Measurements from ENCODE around the gene FTH1.
"Not testable (repeated sequence)": the region's sequence is repeated elsewhere in the genome, so short reads cannot be mapped to it uniquely, and the experiment has no call there.

Gene FTH1

DNA sequence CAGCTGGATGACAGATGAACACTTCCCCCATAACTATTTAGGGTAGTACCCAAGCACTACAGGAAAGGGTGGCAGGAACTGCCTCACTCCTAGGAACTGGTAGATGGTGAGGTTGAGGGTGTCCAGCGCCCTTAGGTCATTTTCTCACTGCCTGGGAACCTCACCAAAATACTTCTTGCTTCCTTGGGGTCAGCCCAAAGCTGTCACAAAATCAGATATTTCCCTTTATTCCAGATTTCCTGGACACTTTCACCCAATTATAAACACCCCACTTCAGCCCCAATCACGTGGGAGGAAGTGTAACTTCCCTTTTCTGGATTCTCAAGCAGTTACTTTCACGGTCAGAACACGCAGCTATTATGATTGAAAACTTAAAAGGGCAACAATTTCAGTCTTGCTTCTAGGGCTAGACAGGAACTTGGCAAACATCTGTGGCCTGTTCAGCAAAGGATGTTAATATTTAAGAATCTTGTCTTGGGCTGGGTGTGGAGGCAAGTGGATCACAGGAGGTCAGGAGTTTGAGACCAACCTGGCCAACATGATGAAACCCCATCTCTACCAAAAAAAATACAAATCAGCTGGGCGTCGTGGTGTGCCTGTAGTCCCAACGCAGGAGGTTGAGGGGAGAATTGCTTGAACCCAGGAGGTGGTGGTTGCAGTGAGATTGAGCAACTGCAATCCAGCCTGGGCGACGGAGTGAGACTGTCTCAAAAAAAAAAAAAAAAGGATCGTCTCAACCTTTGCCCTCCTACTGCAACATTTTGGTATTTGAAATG lies 4.0 kb downstream of the FTH1 start:
- no peak for DNase-seq

- DNase-seq: no peak
Observed at GRCh38 chr11:61963016-61963281, 4.5 kb downstream of the FTH1 start.

DNA sequence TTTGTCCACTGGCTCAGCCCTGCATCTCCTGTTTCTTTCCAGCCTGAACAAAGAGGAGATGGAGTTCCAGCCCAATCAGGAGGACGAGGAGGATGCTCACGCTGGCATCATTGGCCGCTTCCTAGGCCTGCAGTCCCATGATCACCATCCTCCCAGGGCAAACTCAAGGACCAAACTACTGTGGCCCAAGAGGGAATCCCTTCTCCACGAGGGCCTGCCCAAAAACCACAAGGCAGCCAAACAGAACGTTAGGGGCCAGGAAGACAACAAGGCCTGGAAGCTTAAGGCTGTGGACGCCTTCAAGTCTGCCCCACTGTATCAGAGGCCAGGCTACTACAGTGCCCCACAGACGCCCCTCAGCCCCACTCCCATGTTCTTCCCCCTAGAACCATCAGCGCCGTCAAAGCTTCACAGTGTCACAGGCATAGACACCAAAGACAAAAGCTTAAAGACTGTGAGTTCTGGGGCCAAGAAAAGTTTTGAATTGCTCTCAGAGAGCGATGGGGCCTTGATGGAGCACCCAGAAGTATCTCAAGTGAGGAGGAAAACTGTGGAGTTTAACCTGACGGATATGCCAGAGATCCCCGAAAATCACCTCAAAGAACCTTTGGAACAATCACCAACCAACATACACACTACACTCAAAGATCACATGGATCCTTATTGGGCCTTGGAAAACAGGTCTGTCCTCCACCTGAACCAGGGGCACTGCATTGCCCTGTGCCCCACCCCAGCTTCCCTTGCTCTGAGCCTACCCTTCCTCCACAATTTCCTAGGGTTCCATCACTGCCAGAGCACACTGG lies 5.0 kb downstream of the FTH1 start:
- DNase-seq: no peak

DNA sequence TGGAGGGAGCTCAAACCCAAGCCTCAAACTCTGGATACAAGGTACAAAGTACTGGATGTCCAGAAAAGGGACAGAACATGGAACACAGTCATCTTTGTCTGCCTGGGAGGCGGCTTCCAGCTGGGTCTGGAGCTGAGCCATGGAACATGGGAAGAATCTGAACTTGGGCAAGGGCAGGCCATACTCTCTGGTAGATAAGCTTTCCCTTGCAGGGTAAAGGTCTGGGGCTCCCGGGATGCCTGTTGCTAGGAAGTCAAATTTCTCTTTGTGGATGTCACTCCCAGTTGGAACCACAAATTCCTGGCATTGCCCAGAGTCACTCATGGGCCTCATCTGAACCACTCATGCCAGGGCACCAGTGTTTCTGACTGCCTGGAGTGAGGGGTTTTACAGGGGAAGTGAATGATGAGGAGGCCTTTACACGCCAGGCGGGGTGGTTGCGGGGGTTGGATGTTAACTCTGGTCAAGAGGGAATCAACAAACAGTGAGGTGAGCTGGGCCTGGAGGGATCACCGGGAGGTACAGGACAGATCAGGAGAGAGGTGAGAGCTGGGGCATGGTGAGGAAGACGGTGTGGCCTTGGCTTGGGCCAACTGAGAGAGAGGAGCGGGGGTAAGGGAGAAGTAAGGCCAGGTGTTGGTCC lies 5.7 kb downstream of the FTH1 start:
- no peak for DNase-seq

DNA sequence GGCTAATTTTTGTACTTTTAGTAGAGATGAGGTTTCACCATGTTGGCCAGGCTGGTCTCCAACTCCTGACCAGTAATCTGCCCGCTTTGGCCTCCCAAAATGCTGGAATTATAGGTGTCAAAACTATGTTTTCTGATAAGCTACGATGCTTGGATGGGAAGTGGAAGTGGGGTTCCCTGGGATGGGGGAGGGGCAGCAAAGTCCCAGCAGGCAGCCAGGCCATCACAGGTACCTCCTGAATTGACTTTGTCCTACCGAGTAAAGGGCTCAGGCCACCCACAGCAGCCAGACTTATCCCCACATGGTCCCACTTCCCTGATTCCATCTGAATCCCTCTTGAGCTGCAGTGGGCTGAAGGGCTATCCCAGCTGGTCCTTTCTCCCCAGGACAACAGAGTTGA lies 6.9 kb downstream of the FTH1 start:
- no peak for DNase-seq

DNA sequence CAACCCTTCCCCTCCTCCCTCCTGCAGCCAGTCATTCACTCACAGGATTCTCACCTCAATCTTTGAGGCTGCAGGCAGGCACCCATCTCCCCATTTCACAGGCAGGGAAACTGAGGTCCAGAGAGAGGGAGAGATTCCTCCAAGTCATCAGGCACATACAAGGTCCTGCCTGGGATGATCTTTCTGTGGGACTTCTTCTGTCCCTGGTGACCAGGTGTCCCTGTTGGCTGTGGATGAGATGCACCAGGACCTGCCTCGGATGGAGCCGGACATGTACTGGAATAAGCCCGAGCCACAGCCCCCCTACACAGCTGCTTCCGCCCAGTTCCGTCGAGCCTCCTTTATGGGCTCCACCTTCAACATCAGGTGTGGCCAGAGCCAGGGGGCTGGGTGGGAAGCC lies 7.8 kb downstream of the FTH1 start:
- DNase-seq: no peak

GRCh38 chr11:61959114-61959513 lies 8.3 kb downstream of the FTH1 start:
- no peak for DNase-seq

DNA sequence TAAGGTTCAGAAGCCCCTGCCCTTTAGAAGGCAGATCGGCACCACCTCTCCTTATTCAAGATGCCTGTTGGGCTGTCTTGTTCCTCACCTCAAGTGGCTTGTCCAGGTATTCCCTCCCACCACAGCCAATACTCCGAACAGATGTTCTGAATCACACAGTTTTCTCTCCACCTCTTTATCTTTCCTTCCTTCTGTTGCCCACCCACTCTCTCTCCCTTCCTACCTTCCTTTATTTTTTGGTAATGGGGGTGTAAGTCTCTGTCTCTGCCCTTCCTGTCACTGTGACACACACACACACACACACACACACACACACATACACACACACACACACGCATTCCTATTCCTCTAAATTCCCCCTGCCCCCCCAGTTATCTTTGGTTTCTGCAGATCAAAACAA lies 8.8 kb downstream of the FTH1 start:
- DNase-seq: no peak

DNA sequence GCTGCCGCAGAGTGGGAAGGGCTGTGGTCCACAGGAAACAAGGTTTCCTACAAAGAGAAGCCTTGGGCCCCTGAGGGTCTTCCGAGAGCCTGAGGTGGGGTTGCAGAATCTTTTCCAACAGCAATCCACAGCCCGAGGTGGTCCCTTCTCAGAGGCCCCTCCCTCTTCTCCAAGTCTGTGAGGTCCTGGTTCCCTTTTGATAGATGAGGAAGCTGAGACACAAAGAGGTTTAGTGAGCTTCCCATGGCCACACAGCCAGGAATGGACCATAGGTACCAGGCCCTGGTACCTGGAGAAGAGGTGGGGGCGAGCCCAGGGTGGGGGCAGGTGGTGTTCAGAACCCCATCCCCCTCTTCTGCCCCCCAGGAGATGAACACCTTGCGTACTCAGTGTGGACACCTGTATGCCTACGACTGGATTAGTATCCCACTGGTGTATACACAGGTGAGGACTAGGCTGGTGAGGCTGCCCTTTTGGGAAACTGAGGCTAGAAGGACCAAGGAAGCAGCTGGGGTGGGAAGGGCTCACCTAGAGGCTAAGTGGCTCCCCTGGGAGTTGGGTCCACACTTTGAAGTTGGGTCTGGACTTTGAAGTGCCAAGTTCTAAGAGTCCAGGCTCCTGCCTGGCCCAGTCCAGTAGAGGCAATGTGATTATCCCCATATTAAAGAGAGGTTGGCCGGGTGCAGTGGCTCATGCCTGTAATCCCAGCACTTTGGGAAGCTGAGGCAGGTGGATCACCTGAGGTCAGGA lies 10.2 kb downstream of the FTH1 start:
- no peak for DNase-seq

GRCh38 chr11:61956191-61957020 lies 11.0 kb downstream of the FTH1 start:
- DNase-seq: no peak

DNA sequence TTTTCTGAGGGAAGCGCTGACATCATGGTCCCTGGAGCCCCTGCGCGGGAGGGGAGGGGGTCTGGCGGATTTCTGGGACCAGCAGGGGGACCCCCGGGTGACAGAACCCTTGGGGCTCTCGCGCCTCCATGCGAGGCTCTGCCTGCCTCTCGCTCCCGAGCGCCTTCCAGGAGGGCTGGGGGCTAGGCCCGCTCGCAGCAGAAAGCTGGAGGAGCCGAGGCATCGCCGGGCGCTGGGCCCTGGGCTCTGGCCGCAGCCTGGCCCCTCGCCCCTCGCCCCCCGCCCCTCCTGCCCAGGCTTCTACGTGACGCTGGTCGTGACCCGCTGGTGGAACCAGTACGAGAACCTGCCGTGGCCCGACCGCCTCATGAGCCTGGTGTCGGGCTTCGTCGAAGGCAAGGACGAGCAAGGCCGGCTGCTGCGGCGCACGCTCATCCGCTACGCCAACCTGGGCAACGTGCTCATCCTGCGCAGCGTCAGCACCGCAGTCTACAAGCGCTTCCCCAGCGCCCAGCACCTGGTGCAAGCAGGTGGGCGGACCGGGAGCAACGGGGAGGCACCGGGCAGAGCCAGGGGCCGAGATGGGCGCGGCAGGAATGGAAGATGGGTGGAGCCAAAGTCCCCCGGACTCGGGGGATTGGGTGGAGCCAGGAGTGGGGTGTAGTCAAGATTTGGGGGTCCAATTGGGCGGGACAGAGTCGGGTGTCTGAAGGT lies 11.9 kb downstream of the FTH1 start:
- no peak for DNase-seq

DNA sequence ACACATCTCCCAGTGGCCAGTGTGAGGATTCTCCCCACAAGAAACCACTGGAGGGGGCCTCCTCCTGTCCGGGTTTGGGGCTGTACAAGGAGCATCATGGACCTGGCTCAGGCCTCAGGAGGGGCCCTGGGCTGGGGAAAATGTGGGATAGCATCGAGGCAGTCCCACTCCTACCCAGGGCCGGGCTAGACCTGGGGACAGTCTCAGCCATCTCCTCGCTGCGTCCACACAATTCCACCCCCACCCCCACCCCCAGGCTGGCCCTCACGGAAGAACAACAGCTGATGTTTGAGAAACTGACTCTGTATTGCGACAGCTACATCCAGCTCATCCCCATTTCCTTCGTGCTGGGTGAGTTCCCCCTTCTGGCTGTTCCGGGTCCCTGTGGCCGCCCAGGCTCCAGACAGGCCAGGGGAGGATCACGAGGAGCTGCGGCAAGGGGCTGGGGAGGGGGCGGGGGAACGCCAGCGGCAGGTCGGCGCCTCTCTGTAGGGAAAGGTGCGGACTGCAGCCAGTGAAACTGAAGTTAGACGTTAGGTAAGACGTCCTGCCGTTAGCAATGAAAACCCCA lies 12.5 kb downstream of the FTH1 start:
- DNase-seq: peak; percentile 28

DNA sequence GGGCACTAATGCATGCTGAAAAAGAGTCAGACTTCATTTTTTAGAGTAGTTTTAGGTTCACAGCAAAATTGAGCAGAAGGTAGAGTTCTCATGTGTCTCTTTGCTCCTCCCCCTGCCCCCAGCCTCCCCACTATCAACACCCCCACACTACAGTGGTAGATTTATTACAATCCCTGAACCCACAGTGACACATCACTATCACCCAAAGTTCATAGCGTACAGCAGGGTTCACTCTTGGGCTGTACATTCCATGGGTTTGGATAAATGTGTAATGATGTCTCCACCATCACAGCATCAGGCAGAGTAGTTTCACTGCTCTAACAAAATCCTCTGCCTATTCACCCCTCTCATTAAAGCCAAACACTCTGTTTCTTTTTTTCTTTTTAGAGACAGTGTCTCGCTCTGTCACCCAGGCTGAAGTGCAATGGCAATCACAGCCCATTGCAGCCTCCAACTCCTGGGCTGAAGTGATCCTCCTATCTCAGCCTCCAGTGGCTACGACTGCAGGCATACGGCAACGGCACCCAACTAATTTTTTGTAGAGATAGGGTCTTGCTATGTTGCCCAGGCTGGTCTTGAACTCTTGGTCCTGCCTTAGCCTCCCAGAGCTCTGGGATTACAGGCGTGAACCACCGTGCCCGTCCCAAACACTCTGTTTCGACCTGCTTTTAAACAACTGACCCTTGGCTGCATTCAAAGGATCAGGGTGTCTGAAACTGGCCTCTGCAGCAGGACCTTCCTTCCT lies 13.2 kb downstream of the FTH1 start:
- DNase-seq: no peak

- DNase-seq: not testable (repeated sequence)
Observed at GRCh38 chr11:61953632-61954031, 13.8 kb downstream of the FTH1 start.

GRCh38 chr11:61952882-61953281 lies 14.6 kb downstream of the FTH1 start:
- no peak for DNase-seq

DNA sequence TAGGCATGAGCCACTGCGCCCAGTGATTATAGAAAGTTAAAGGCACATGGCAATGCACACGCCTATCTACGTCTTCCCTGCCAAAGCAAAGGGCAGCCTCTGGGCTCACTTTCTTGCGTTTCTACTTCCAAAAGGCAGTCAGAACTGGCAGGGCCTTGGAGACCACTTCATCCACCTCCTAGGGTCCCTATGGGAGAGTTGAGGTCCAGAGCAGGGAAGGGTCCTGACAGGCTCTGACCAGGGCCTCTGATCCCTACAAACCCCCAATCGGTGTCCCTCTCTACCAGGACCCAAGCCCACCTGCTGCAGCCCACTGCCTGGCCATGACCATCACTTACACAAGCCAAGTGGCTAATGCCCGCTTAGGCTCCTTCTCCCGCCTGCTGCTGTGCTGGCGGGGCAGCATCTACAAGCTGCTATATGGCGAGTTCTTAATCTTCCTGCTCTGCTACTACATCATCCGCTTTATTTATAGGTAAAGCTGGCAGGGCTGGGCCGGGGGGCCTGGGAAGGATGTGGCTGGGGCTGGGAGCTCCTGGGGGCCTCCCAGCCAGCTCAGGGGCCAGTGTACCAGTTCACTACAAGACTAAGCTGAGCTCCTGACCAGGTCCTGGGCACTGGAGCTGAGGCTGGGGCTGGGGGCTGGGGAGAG lies 15.8 kb downstream of the FTH1 start:
- no peak for DNase-seq

GRCh38 chr11:61950035-61950547 lies 17.3 kb downstream of the FTH1 start, which contains the start of gene BEST1:
TSS of gene BEST1 (plus strand) at chr11:61950351. CDS start at chr11:61951807, 1,456 bp downstream.
- DNase-seq: no peak

- peak; percentile 66 for DNase-seq
Observed at GRCh38 chr11:61949169-61950034, 18.0 kb downstream of the FTH1 start.

- no peak for DNase-seq
Observed at GRCh38 chr11:61948505-61948904, 18.9 kb downstream of the FTH1 start.

All from GOT3 (cell line).